ENCODE results near the gene GTPBP4.
"Not testable (repeated sequence)": the region's sequence is repeated elsewhere in the genome, so short reads cannot be mapped to it uniquely, and the experiment has no call there.

The GTPBP4 gene

DNA sequence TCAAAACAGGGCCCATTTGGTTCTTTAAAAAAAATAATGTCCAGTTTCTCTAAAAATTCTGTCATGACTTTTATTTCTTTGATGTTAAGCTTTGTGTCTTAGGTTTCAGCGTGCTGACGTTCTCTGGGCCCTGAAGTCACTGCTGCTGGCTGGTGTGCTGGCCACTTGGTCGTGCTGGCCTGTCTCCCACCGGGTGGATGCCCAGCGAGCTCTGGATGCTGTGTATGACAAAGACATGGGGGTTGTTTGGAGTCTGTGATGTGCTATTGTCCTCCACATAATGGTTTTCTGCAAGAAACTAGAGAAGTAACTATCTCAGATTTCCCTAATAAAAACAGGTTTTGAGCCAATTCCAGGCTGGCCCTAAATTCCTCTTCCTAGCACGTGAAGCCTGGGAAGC lies 47.0 kb downstream of the GTPBP4 start:
- DNase-seq = no peak

DNA sequence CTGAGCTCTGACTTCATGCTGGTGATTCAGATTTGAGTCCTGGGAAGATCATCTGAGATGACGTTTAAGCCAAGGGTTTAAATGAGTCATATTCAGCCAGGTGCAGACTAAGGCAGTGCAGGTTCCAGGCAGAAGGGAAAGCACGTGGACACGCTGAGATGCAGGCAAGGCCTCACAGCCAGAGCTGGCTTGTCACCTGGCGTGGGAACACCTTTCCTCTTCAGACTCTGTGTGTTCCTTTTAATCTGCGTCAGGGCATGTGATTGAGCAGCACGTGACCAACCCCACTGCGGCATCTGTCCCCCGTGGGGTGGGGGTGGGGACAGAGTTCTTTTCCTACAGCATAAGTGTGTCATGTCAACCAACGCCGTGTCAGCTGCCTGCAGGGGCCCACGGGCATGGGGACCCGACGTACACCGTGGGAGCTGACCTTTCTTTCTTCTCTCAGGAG lies 48.1 kb downstream of the GTPBP4 start:
- no peak for DNase-seq

DNA sequence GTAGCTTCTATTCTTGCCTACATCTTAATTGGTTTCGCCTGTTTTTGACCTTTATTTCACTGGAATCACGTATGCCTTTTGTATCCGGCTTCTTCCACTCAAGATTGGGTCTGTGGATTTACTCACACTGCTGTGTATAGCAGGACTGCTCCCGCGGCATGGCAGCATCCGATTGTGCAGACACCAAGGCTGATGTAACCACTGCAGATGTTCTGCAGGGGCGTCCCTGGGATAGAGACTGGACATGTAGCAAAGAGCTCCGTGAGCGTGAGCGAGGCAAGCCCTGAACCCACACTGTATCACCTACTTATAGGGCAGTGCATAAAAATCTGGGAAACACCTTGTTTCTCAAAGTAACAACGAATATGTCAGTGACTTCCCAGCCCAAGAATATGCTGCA lies 48.9 kb downstream of the GTPBP4 start:
- no peak for DNase-seq

DNA sequence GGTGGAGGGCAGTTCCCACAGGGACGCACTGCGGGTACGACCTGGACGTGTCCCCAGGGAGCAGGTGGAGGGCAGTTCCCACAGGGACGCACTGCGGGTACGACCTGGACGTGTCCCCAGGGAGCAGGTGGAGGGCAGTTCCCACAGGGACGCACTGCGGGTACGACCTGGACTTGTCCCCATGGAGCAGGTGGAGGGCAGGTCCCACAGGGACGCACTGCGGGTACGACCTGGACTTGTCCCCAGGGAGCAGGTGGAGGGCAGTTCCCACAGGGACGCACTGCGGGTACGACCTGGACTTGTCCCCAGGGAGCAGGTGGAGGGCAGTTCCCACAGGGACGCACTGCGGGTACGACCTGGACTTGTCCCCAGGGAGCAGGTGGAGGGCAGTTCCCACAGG lies 50.5 kb downstream of the GTPBP4 start:
- DNase-seq = not testable (repeated sequence)

GRCh38 chr10:1040133-1040532 lies 51.9 kb downstream of the GTPBP4 start:
- no peak for DNase-seq

DNA sequence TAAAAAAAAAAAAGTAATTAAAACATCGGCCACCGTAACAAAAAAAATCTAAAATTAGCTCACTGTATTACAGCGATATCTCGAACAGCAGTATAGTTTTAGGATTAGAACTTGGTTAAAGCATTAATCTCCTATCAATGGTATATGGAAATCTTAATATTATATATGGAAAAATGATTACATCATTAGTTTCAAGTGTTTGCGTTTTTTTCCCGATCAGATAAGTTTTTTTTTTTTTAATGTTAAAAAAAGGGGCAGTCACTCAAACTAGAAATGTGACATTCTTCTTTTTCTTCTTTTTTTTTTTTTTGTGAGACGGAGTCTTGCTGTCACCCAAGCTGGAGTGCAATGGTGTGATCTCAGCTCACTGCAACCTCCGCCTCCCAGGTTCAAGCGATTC lies 53.3 kb downstream of the GTPBP4 start:
- DNase-seq = no peak

DNA sequence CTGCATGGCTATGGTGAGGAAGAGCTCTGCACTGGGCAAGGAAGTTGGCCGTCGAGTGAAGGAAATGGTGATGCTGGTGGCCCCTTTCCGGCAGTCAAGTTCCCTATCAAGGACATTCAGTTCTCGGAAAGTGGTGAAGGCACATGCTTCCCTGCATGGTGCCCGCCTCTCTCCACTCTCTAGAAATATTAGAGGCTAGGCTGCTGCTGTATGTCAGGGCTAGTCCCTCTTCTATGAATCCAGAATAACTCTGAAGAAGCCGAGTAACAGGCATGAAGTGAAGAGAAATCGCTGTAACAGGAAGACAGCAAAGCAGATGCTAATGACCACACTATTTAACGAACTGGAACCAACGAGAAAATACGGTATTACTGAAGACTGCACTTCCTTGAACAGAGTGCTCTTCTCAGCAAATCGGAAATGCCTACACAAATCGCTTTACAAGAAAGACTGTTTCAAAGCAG lies 55.3 kb downstream of the GTPBP4 start:
- DNase-seq = no peak

DNA sequence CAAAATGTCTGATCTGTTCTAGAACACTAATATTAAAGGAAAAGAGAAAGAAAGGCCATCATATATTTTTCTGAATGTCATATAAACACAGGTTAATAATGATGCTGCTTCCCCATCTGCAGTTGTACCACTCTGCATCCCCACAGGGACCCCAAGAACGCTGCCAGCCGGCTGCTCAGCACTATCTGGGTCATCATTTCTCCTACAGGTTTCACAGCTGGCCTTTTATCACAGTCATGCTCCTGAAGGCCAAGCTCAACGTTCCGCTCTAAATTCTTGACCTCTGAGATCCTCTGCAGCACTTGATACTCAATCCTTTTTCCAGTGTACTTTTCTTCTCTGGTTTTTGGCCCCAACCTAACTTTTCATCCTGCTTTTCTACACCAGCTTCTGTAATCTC lies 55.9 kb downstream of the GTPBP4 start:
- no peak for DNase-seq

- no peak for DNase-seq
Measured at GRCh38 chr10:1044964-1045363, 56.7 kb downstream of the GTPBP4 start.

- DNase-seq = no peak
Measured at GRCh38 chr10:1045415-1045814, 57.2 kb downstream of the GTPBP4 start.

- peak; percentile 30 to 35 for DNase-seq
Measured at GRCh38 chr10:1047937-1048336, 59.7 kb downstream of the GTPBP4 start.

GRCh38 chr10:1048349-1048731 lies 60.1 kb downstream of the GTPBP4 start:
- DNase-seq = no peak

DNA sequence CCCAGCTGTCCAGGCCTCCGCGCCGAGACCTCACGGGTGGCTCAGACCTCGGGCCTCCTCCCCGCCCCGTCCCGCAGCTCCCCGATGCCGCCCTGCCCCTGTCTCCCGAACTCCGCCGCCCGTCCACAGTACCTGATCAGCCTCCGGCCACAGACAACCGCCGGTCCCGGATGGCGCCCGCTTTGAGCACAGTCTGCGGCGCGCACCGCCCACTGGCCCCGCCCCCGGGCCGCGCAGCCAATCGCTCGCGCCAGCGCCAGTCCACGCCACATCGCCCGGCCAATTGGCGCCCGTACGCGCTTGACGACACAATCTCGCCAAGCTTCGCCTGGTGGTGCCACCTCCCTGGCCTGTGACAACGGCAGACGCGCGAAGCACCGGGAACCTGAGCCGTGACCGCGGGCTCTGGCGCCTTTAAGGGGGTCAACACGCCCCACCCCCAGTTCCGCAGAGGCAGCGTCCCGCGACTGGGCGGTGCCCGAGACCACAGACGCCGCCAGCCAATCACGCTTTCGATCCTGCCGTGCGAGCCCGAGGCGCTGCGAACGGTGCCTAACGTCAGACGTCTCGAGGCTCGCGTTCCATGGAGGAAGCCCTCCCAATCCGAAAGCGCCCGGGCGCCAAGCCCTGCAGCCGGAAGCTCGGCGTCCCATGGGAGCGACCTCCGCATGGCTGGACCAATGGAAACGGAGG lies 60.6 kb downstream of the GTPBP4 start, which contains the start of gene IDI1:
TSS of gene IDI1 (minus strand) at position 388 of the 693 bp plus-strand sequence. CDS start at position 272, 116 bp downstream.
- DNase-seq = peak; percentile 95

- DNase-seq = no peak
Measured at GRCh38 chr10:1049425-1049958, 61.3 kb downstream of the GTPBP4 start.

DNA sequence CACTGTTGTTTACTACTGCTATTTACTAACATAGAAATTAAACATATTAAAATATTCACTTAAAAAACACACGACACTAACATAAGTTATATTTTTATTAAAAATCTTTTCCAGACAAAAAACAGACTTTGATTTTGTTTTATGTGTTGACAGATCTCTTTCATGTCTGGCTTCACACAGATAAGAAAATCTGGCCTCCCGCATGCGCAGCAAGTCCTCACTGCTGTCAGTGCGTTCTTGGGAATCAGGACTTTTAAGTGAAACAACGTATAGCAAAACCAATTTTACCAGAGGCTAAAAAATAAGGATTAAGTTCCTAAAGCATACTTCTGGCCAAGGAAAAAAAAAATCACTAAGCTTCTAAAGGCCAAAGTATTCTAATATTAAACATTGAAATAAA lies 61.9 kb downstream of the GTPBP4 start:
- DNase-seq = no peak

GRCh38 chr10:1050554-1050953 lies 62.3 kb downstream of the GTPBP4 start:
- DNase-seq = peak; percentile 40

DNA sequence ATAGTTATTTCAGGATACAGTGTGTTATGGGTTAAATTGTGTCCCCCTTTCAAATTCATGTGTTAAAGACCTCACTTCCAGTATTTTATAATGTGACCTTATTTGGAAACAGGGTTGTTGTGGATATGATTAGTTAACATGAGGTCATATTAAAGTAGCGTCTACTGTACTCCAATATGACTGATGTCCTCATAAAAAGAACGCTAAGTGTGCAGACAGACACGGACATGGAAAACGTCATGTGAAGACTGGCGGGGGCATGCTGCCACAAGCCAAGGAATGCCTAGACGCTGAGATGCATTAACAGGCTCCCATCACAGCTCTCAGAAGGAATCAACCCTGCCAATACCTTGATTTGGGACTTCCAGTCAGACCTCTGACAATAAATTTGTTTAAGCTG lies 66.5 kb downstream of the GTPBP4 start:
- no peak for DNase-seq

GRCh38 chr10:1056326-1057105 lies 68.3 kb downstream of the GTPBP4 start, which contains the start of gene WDR37:
Gene WDR37 (plus strand): TSS chr10:1056385. CDS start chr10:1072156, 15,771 bp downstream.
- DNase-seq = peak; percentile 91 to 93

GRCh38 chr10:1057106-1057657 lies 68.9 kb downstream of the GTPBP4 start:
- DNase-seq = no peak

- no peak for DNase-seq
Measured at GRCh38 chr10:1058017-1058416, 69.8 kb downstream of the GTPBP4 start.

GRCh38 chr10:1059902-1060301 lies 71.7 kb downstream of the GTPBP4 start:
- no peak for DNase-seq

GRCh38 chr10:1061930-1062774 lies 73.9 kb downstream of the GTPBP4 start:
- DNase-seq = no peak
